SK-N-SH treated with all-trans-retinoic acid at 6 μM for 48 hours (cell line): Measurements from ENCODE around the gene KLF2.

Experiments
- ATAC-seq: fragments of 200-7000 bp; cut with Tn5 transposase; 3 replicates; pipeline ENCODE4 v1.9.1; 2020; ENCODE audit warnings: mild to moderate bottlenecking, moderate library complexity
- ARNTL ChIP-seq: fragments of 450-650 bp; formaldehyde crosslinking; IDR thresholded peaks from 2 replicates; pipeline ENCODE4 v1.5.0; 2020; ENCODE audit warnings: low read depth, mild to moderate bottlenecking, moderate library complexity, borderline replicate concordance
- BACH2 ChIP-seq: fragments of 250-450 bp; sonication (Bioruptor Pico); IDR thresholded peaks from 2 replicates; pipeline ENCODE4 v1.9.0; 2021; ENCODE audit warnings: mild to moderate bottlenecking, borderline replicate concordance
- CREB5 ChIP-seq: fragments of 250-450 bp; sonication (Bioruptor Pico); IDR thresholded peaks from 2 replicates; pipeline ENCODE4 v1.5.1; 2020; ENCODE audit warnings: low read depth, mild to moderate bottlenecking, moderate library complexity
- CSDC2 ChIP-seq: fragments of 250-450 bp; sonication (Bioruptor Pico); IDR thresholded peaks from 2 replicates; pipeline ENCODE4 v1.5.0; 2020; ENCODE audit warnings: mild to moderate bottlenecking, moderate library complexity
- ESRRG ChIP-seq: fragments of 250-450 bp; sonication (Bioruptor Pico); IDR thresholded peaks from 2 replicates; pipeline ENCODE4 v1.6.1; 2021; ENCODE audit warnings: mild to moderate bottlenecking
- GLIS3 ChIP-seq: fragments of 250-450 bp; sonication (Bioruptor Pico); IDR thresholded peaks from 2 replicates; pipeline ENCODE4 v1.5.0; 2020; ENCODE audit warnings: mild to moderate bottlenecking, moderate library complexity
- ISL1 ChIP-seq: fragments of 250-450 bp; sonication (Bioruptor Pico); IDR thresholded peaks from 2 replicates; pipeline ENCODE4 v2.1.2; 2022; ENCODE audit warnings: mild to moderate bottlenecking, moderate library complexity
- OSR1 ChIP-seq: fragments of 250-450 bp; sonication (Bioruptor Pico); IDR thresholded peaks from 2 replicates; pipeline ENCODE4 v1.8.0; 2022; ENCODE audit warnings: moderate library complexity, mild to moderate bottlenecking, inconsistent platforms
- POU6F1 ChIP-seq: fragments of 250-450 bp; sonication (Bioruptor Pico); IDR thresholded peaks from 2 replicates; pipeline ENCODE4 v1.8.0; 2021; ENCODE audit warnings: low read depth, mild to moderate bottlenecking, moderate library complexity, borderline replicate concordance
- PPARA ChIP-seq: fragments of 250-450 bp; sonication (Bioruptor Pico); IDR thresholded peaks from 2 replicates; pipeline ENCODE4 v1.5.0; 2020; ENCODE audit warnings: mild to moderate bottlenecking, borderline replicate concordance
- RARB ChIP-seq: fragments of 250-450 bp; sonication (Bioruptor Pico); IDR thresholded peaks from 2 replicates; pipeline ENCODE4 v1.8.0; 2021; ENCODE audit warnings: mild to moderate bottlenecking, moderate library complexity
- TCF4 ChIP-seq: fragments of 250-450 bp; sonication (Bioruptor Pico); IDR thresholded peaks from 2 replicates; pipeline ENCODE4 v1.8.0; 2021; ENCODE audit warnings: mild to moderate bottlenecking, moderate library complexity, borderline replicate concordance
- ZC3H10 ChIP-seq: fragments of 250-450 bp; sonication (Bioruptor Pico); IDR thresholded peaks from 2 replicates; pipeline ENCODE4 v1.5.1; 2021; ENCODE audit warnings: mild to moderate bottlenecking, moderate library complexity
- ZFP3 ChIP-seq: fragments of 250-450 bp; sonication (Bioruptor Pico); IDR thresholded peaks from 2 replicates; pipeline ENCODE4 v1.5.0; 2020; ENCODE audit warnings: mild to moderate bottlenecking, moderate library complexity
- ZFP30 ChIP-seq: fragments of 450-650 bp; formaldehyde crosslinking; IDR thresholded peaks from 2 replicates; pipeline ENCODE4 v1.5.0; 2022; ENCODE audit warnings: mild to moderate bottlenecking, moderate library complexity
- ZNF565 ChIP-seq: fragments of 450-650 bp; formaldehyde crosslinking; conservative IDR thresholded peaks from 2 replicates; pipeline ENCODE4 v1.5.0; 2020; ENCODE audit warnings: low read depth, mild to moderate bottlenecking, moderate library complexity
- ZNF70 ChIP-seq: fragments of 450-650 bp; formaldehyde crosslinking; IDR thresholded peaks from 2 replicates; pipeline ENCODE4 v1.5.0; 2020; ENCODE audit warnings: mild to moderate bottlenecking, moderate library complexity
- ZNF8 ChIP-seq: fragments of 450-650 bp; formaldehyde crosslinking; IDR thresholded peaks from 2 replicates; pipeline ENCODE4 v1.5.0; 2020; ENCODE audit warnings: mild to moderate bottlenecking, moderate library complexity
- TF ChIP-seq, protein P1 (sequence below): fragments of 250-450 bp; sonication (Bioruptor Pico); IDR thresholded peaks from 2 replicates; pipeline ENCODE4 v1.5.0; 2020; ENCODE audit warnings: mild to moderate bottlenecking, moderate library complexity
- TF ChIP-seq, protein P2 (sequence below): fragments of 250-450 bp; sonication (Bioruptor Pico); IDR thresholded peaks from 2 replicates; pipeline ENCODE4 v1.5.1; 2021; ENCODE audit warnings: mild to moderate bottlenecking, moderate library complexity

Gene KLF2

GRCh38 chr19:16339361-16339725, 14.7 kb downstream of the KLF2 start:
- no peak for ATAC-seq
- TF ChIP-seq RARB (CRISPR knock-in tag) = no peak
- TF ChIP-seq ZFP3 = no peak
- no peak for TF ChIP-seq ZNF8 (CRISPR knock-in tag)
- TF ChIP-seq ZFP30 = no peak
- no peak for TF ChIP-seq ZNF565
- TF ChIP-seq CSDC2 = no peak
- TF ChIP-seq OSR1 (CRISPR knock-in tag) = no peak
- no peak for TF ChIP-seq POU6F1 (CRISPR knock-in tag)
- TF ChIP-seq PPARA (CRISPR knock-in tag) = no peak
- no peak for TF ChIP-seq ESRRG (CRISPR knock-in tag)

DNA sequence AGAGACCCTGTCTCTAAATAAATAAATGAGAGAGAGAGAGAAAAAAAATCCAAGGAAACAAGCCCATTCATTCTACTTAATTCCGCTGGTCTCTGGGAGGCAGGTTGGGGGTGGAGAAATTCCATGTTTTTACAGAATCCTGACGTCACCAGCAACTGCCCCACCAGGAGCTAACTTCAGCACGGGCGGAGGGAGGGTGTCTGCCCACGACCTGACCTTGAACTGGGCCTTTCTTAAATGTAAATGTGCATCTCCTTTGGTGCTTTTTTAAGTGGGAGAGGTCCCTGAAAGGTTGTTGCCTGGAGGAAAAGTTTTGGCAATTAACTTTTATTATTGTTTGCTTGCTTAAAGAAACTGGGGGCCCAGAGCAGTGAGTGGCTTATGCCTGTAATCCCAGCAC, 15.5 kb downstream of the KLF2 start:
- no peak for TF ChIP-seq CREB5 (CRISPR knock-in tag)
- TF ChIP-seq, all 23 proteins: peak for 0
- no peak for ATAC-seq

- TF ChIP-seq ESRRG (CRISPR knock-in tag) (no peak), ISL1 (CRISPR knock-in tag) (no peak), ZFP3 (no peak), ZNF70 (CRISPR knock-in tag) (no peak), TCF4 (CRISPR knock-in tag) (no peak), OSR1 (CRISPR knock-in tag) (no peak)
- TF ChIP-seq, protein P1, sequence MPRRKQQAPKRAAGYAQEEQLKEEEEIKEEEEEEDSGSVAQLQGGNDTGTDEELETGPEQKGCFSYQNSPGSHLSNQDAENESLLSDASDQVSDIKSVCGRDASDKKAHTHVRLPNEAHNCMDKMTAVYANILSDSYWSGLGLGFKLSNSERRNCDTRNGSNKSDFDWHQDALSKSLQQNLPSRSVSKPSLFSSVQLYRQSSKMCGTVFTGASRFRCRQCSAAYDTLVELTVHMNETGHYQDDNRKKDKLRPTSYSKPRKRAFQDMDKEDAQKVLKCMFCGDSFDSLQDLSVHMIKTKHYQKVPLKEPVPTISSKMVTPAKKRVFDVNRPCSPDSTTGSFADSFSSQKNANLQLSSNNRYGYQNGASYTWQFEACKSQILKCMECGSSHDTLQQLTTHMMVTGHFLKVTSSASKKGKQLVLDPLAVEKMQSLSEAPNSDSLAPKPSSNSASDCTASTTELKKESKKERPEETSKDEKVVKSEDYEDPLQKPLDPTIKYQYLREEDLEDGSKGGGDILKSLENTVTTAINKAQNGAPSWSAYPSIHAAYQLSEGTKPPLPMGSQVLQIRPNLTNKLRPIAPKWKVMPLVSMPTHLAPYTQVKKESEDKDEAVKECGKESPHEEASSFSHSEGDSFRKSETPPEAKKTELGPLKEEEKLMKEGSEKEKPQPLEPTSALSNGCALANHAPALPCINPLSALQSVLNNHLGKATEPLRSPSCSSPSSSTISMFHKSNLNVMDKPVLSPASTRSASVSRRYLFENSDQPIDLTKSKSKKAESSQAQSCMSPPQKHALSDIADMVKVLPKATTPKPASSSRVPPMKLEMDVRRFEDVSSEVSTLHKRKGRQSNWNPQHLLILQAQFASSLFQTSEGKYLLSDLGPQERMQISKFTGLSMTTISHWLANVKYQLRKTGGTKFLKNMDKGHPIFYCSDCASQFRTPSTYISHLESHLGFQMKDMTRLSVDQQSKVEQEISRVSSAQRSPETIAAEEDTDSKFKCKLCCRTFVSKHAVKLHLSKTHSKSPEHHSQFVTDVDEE (CRISPR knock-in tag) = no peak
- TF ChIP-seq, protein P2, sequence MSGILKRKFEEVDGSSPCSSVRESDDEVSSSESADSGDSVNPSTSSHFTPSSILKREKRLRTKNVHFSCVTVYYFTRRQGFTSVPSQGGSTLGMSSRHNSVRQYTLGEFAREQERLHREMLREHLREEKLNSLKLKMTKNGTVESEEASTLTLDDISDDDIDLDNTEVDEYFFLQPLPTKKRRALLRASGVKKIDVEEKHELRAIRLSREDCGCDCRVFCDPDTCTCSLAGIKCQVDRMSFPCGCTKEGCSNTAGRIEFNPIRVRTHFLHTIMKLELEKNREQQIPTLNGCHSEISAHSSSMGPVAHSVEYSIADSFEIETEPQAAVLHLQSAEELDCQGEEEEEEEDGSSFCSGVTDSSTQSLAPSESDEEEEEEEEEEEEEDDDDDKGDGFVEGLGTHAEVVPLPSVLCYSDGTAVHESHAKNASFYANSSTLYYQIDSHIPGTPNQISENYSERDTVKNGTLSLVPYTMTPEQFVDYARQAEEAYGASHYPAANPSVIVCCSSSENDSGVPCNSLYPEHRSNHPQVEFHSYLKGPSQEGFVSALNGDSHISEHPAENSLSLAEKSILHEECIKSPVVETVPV (CRISPR knock-in tag) = no peak
- ATAC-seq = no peak
Observed at GRCh38 chr19:16340654-16341053, 16.0 kb downstream of the KLF2 start.

- TF ChIP-seq GLIS3 (no peak), BACH2 (CRISPR knock-in tag) (no peak), CREB5 (CRISPR knock-in tag) (no peak), ZNF565 (no peak), TCF4 (CRISPR knock-in tag) (no peak), ZFP30 (no peak), ZNF70 (CRISPR knock-in tag) (no peak), ZC3H10 (no peak), ZNF8 (CRISPR knock-in tag) (no peak), ESRRG (CRISPR knock-in tag) (no peak), ARNTL (CRISPR knock-in tag) (no peak)
- ATAC-seq = peak; percentile 23
Observed at GRCh38 chr19:16342002-16342715, 17.5 kb downstream of the KLF2 start.
